ENCODE data around the gene VKORC1L1.
"Not testable (repeated sequence)": the region's sequence is repeated elsewhere in the genome, so short reads cannot be mapped to it uniquely, and the experiment has no call there.

The VKORC1L1 gene

DNA sequence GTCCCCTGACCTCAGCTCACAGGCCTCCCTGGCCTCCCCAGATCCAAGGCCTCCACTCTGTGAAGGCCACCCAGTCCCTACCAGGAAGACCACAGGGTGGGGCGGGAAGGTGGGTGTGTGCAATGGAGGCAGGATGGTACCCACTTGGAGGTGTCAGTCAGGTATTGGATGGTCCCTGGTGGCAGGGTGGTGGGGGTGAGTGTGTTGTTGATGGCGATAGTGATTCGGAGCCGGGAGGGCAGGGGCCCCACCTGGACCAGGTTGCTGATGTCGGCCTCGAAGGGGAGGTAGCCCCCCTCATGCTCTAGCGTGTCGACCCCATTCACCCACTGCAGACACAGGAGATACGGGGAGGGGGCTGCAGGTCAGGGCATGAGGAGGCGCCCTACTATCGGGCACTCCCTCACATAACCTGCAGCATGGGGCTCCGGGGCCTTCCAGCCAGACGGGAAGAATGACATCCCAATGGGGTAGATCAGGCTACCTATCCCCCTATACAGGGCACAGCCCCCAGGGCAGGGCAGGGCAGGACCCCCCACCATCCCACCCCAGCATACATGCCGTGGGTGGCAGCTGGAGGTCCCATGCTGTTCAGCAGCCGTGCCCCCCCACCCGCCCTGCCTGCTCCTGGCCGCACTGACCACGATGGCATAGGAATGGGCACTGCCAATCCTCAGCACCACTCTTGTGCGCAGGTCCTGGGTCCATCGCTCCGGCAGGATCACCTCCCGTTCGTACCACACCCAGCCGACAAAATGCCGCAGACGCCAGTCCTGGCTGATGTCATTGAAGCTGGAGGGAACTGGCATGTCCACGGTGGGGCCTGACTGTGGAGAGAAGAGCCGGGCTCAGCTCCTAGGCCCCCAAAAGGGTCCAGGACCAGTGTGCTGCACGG is 107.0 kb downstream of the VKORC1L1 start:
- no peak for DNase-seq

DNA sequence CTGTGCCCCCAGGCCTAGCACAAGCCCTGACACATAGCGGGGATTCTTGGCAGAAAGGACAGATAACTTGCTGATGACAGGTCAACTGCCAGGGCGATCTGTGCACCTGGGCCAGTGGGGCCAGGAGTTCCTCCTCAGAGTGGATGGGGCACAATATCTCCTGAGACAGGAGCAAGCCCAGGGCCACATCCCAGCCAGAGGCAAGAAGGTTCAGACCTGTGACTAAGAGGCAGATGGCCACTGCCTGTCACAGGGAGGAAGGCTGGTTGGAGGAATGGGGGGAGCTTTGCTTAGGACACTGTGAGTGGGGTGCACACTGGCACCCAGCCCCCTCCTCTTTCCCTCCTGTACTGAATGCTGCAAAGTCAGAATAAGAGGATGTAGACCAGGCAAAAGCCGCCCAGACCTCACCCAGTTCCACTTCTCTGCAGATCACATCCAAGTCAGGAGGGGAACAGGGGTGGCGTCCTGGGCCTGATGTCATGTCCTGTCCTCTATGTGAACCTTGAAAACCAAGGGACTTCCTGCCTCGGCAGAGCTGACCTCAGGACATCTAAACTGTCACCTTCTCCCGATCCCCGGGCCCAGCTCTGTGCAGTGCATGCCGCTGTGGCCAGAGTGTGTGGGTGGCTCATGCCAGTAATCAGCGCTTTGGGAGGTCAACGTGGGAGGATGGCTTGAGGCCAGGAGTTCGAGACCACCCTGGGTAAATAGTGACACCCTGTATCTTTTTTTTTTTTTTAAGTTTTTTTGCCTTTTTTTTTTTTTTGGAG is 107.8 kb downstream of the VKORC1L1 start:
- DNase-seq = peak; percentile 67 to 75

DNA sequence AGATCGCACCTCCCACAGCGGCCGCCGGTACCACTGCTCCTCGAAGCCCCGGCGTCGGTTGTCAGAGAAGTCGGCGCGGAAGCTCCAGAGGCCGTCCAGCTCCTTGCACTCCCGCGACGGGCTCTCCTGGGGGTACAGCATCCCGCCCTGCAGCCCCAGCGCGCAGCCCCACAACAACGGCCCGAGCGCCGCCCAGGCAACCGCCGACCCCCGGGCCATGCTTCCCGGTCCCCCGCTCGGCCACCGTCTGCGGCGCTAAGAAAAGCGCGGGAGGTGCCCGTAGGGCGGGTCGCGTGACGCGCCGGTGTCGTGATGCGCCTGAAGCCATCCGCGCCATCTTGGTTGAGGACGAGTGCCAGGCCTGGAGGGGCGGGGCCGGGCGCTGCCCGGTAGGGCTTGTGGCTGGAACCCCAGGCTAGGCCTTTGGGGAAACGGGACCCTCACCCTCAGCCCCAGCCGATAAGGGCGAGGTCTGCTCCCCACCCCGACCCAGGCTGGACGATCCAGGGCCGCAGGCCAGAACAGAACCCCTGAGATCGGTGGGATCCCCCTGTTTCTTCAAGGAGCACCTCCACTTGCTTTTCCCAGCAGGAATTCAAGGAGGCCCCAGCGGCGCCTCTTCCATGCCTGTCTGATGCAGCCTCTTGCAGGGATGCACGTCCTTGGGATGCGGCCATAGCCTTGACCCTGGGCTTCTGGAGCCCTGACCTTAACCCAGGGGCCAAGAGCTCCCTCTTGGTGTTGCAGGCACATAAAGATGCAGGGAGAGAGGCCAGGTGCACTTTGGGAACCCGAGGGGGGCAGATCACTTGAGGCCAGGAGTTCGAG is 109.3 kb downstream of the VKORC1L1 start, which contains the start of gene GUSB:
GUSB (minus strand) TSS at position 249 of the 828 bp plus-strand sequence; CDS start at position 219, 30 bp downstream.
- DNase-seq = peak; percentile 85 to 92

DNA sequence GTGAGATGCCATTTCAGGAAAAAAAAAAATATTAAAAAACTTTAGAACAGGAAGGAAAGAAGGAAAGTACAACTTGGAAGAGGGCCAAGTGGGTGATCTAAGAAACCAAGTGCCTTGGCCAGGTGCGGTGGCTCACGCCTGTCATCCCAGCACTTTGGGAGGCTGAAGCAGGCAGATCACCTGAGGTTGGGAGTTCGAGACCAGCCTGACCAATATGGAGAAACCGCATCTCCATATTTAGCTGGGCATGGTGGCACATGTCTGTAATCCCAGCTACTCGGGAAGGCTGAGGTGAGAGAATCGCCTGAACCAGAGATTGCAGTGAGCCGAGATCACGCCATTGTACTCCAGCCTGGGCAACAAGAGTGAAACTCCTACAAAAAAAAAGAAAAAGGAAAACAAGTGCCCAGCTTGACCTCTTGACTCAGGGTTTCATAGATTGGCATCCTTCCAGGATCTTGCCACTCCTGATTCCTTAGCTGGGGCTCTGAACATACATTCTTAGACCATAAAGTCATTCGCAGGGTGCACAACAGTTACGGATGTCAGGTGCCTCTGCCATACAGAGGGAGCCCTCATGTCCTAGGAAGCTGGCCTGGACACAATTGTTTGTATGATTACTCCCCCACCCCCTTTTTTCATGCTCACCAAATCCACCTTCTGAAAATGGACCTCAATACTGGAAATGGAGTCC is 111.2 kb downstream of the VKORC1L1 start:
- DNase-seq = no peak

DNA sequence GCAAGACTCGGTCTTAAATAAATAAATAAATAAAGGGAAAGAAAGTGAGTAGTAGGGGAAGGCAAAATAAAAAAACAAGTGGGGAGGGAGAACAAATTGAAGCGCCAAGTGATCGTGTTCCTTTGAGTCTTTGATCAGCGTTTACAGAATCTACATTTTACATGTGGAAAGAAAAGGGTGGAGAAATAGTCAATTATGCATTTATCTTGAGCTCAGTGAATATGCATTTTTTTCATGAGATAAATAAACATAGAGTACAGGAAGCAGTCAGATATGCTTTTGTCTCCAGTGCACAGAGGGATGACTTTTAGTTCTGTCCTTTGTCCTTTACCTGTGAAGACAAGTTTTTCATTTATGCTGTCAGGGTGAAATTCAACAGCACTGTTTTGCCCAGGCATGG is 115.2 kb downstream of the VKORC1L1 start:
- DNase-seq = no peak

DNA sequence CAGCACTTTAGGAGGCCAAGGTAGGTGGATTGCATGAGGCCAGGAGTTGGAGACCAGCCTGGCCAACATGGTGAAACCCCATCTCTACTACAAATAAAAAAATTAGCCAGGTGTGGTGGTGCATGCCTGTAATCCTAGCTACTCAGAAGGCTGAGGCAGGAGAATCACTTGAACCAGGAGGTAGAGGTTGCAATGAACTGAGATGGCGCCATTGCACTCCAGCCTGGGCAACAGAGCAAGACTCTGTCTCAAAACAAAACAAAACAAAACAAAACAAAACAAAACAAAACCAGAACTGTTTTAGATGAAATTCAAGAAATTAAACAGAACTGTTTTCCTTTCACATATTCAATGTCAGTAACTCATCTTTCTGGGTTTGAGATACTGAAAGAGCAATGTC is 115.6 kb downstream of the VKORC1L1 start:
- not testable (repeated sequence) for DNase-seq

DNA sequence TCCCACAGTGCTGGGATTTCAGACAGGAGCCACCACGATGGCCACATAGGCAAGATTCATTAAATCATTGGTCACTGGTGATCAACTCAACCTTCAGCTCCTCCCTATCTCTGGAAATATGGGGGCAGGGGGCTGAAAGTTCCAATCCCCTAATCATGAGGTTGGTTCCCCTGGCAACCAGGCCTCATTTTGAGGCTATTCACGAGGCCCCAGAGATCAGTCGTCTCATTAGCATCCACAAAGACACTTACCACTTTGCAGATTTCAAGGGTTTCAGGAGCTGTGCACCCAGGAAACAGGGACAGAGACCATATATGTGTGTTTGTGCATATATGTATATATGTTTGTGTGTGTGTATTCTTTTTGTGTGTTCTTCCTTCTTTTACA is 116.8 kb downstream of the VKORC1L1 start:
- no peak for DNase-seq

DNA sequence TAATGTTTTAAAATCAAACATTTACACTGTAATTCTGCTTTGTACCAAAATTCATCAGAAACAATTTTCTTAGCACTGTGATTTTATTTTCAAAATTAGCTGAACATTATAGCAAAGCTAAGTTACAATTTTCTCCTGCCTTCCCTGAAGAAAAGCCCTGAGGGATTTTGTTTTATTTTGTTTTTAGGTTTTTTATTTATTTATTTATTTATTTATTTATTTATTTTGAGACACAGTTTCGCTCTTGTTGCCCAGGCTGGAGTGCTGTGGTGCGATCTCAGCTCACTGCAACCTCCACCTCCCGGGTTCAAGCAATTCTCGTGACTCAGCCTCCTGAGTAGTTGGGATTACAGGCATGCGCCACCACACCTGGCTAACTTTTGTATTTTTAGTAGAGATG is 119.0 kb downstream of the VKORC1L1 start:
- not testable (repeated sequence) for DNase-seq

DNA sequence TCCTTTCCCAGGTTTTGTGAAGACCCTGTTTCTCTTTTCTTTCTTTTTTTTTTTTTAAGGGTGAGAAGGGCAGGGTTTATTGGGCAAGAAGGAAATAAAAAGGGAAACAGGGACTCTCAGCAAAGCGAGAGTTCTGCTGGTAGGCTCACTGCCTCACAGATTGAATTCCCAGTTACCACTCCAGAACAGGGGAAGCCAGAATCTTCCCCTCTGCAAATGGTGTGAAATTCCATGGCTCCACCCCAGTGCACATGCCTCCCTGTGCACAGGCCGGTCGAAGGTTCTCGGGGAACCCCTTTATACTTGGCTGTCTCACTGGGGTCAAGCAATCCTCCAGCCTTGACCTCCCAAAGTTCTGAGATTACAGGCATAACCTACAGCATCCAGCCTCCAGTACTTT is 119.7 kb downstream of the VKORC1L1 start:
- DNase-seq = no peak

DNA sequence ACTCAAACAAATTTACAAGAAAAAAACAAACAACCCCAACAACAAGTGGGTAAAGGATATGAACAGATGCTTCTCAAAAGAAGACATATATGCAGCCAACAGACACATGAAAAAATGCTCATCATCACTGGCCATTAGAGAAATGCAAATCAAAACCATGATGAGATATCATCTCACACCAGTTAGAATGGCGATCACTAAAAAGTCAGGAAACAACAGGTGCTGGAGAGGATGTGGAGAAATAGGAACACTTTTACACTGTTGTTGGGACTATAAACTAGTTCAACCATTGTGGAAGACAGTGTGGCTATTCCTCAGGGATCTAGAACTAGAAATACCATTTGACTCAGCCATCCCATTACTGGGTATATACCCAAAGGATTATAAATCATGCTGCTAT is 122.1 kb downstream of the VKORC1L1 start:
- DNase-seq = not testable (repeated sequence)

DNA sequence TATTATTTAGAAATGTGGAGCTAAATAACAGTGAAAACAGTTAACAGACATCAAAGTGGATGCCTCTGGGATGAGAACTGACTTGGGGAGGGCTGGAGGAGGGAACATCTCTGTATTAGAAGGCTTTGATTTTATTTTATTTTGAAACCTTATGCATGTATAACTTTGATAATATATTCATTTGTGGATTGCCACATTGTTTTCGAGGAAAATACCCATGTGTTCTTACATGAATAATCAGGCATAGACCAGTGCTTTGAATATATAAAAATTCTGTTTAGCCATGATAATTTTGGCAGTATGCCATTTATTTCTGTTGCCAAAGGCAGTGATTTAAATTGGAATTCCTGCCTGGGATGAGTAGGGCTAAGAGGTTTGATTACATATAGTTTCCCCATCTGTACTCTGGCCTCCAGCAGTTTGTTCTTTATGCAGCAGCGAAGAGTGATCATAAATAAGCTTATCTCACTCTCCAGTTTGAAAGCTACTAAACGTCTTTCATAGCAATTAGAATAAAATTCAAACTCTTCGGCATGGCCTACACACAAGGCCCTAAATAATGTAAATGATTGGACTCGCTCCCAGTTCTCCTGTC is 128.0 kb downstream of the VKORC1L1 start:
- DNase-seq = not testable (repeated sequence)

DNA sequence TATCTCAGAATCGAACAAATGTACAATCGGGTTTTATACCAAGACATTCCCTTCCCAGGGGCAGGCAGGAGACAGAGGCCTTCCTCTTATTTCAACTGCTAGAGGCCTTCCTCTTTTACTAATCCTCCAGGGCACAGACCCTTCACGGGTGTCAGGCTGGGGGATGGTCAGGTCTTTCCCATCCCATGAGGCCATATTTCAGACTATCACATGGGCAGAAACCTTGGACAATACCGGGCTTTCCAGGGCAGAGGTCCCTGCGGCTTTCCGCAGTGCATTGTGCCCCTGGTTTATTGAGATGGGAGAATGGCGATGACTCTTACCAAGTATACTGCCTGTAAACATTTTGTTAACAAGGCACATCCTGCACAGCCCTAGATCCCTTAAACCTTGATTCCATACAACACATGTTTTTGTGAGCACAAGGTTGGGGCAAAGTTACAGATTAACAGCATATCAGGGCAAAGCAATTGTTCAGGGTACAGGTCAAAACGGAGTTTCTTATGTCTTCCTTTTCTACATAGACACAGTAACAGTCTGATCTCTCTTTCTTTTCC is 132.3 kb downstream of the VKORC1L1 start:
- DNase-seq = not testable (repeated sequence)

DNA sequence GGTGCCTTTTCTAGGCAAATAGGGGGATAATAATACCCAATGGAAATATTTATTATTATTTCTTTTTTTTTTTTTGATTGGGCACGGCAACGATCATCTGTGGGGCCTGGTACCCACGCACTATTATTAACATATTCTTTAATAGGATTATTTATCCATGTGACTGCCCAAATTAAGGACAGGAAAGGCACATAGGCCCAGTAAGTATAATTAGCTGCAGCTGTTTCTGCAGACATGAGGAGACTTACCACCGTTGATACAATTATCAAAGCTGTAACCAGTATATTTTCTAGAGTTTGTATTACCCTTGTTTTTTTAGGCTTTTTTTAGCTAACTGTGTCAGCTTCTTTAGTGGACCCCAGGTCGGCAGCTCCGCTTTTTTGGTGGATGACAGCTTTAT is 134.4 kb downstream of the VKORC1L1 start:
- DNase-seq = no peak

Data from CD4-positive, alpha-beta T cell treated with Interferon alpha-2 for 1 hour (primary cell).